Stimulated activated CD4-positive, alpha-beta T cell treated with anti-CD3 and anti-CD28 coated beads, Interleukin-2, amount 100 ng/mL, for 24 hours (primary cell): Measurements from ENCODE around the gene MARCHF3.
"Not testable (repeated sequence)": the region's sequence is repeated elsewhere in the genome, so short reads cannot be mapped to it uniquely, and the experiment has no call there.

Experiments used
- DNase-seq, 2 donors: peaks; one replicate each; pipeline ENCODE4 v3.0.0-alpha.2; 2020

MARCHF3 gene

DNA sequence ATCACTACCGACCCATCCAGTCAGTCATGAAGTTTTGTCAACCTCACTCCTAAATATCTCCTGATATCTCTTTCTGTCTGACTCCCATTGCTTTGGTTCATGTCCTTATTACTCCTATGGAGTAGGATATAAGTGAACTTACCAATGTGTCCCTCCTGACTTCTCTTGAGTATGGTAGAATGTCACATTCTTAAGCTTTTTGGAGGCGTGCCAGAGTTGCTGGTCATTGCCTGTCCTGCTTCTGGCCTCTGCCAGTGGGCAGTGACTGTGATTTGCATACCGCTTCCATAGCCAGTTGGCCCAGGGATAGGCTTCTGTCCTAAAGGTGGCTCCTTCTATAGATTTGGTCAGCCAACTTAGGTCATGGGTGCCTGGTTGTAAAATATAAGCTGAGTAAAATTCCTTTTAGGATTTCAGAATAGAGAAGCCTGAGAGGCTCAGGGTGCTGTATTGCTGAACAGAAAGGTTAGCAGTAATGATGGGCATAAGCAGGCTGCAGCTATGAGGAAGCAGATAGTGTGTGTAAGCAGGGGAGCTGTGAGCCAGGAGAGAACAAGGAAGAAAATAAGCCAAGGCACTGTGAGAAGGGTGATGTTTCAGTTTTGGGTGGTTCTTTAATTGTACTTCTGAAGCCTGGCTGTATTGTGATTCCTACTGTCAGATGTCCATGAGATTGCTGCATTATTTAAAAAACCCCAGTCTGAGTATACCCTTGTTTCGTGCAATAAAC lies 16.1 kb upstream of the MARCHF3 start:
- no peak for DNase-seq

DNA sequence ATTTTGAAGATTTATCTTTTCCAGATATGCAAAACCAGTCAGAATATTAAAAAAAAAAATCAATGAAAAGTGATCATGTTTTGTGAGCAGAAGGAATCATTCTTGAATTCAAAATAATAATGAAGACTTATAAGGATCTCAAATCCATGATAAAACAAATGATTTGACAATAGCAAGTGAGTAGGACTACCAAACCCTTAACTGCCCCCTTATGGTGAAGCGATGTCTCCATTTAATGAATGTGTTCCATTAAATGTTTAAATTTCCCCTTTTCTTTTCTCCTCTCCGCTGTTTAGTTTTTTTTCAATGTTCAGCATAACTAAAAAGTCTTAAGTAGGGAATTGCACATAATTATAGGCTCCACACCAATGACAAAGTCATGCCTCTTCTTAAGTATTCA lies 12.2 kb upstream of the MARCHF3 start:
- DNase-seq: no peak

DNA sequence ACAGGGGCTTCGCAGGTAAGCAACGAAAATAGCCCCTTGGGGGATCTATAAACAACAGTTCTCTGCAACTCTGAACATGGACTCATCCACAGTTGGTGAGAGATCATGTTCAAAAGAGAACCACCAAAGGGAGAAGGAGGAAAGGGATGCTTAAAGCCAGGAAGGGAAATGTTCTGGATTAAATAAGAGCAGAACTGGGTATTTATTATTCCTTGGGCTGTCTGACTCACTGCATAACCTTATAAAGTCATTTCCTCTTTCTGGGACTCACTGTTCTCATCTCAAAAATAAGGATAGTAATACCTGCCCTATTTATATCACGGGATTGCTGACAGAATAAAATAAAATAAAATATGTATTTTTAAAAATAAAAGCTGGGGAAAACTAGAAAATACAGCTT lies 11.2 kb upstream of the MARCHF3 start:
- no peak for DNase-seq

DNA sequence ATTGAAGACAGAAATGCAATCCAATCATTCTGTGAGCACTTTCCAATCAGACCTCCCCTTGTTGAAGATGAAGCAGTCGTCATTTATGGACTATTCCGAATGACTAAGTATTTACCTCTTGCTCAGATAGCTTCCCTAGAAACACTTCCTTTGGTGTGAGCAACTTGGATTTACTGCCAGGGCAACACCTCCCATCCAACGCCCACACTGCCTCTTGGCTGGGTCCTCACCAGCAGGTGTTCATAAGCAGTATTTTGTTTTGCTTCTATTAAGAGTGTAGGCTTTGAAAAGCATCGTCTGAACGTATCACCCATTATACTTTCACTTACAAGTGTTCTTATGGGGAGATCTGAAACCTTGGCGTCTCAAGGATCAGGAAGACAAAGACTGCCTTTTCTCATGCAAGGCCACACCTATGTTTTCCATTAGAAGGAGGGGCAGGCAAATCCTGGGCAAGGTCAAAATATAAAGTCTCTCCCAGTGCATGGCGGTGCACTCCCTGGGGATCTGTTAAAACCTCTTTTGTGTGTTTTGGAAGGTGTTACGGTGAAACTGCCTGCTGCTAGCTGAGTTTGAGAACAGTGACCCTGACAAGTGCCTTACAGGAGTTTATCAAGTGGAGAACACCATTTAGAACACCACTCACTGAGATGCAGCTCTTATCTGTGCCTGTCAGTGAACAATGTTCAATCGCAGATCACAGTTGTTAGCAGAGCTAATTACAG lies 10.6 kb upstream of the MARCHF3 start:
- no peak for DNase-seq

DNA sequence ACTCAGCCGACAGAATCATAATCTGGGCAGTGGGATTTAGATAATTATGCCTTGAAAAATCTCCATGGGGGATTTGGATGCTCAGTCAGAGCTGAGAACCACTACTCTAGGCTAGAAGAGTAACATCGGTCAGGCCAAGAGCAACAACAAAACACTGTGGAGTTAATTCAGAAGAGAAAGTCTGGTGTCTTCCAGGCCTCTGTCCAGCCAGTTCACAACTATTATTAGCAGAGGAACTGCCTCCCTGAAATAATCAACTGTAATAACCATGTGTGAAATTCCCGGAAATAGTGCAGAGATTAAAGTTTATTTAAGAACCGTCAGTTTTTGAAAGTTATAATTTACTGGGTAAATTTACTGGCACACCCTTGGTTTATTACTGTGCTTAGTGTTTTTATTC lies 8.2 kb upstream of the MARCHF3 start:
- DNase-seq: no peak

DNA sequence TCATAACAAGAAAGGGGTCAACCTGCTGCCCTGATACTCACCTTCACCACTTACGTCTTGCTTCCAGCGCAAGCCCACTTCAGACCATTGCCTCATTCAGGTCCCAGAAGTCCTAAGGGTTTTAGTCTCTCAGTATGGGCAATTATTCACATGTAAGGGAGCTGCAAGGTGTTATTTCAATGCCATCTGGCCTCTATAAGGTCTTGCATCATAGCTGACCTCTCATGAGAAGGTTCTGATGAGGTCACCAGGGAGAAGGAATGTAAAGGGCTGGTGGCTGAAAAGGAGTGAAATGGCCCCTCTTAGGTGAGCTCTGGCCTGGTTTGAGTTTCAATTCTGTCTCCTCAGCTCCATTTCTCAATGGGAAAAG lies 1.5 kb upstream of the MARCHF3 start:
- DNase-seq: no peak

DNA sequence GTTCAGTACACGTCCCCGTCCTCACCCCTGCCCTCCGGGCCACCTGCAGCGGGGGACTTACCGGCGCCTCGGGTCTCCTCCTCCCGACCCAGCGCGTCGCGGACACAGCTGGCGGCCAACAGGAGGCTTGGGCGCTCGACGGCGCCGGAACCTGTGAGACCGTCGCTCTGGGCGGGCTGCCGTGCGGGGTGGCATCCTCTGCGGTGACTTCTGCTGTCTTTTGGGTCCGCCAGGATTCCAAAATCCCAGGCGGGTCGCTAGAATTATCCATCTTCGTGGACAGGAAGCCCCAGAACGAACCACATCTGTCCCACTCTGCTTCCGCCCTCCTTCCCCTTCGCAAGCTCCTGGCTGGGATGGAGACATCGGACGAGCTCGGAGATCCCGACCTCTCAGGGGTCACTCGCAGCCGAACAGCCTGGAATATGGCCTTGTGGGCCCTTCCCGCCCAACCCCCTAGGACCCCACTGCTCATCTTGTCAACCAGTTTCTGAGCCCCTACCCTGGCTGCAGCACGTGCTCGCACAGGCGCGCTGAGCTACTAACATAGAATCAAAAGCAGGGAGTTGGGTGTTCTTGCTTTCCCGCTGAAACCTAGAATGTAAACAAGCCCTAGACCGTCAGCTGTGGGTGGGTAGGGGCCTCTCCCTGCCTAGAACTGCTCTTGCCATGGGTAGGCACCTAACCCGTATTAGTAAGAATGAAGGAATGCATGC lies 947 bp upstream of the MARCHF3 start:
- peak in 1 of 2 donors; percentile 40 for DNase-seq

DNA sequence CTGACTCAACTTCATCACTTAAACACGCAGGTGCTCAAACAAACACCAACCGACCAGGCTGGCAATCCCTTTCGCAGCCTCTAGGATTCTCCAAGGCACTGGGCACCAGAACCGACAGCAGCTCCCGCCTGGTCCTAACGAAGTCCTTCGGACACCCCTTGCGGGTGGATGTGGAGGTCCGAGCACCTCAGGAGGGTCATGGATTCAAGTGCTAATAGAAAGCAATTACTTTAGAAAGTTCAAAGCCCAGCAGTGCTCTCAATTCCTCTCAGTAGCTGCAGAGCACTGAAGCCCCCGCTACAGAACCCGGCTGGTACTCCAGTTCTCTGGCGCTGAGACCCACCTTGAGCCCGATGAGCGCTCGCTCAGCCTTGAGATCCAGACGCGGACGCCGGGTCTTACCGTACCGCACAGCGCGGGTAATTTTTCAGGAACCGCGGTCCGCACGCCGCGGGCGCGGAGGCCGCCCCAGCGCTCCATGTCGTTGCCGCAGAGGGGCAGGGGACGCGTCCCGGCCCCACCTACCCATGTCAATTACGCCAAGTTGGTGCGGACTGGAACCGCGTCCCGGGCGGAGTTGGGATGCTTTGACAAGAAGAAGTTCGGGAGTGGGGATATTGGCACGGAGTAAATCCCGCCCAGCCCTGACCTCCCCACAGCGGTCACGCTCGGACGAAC lies 638 bp downstream of the MARCHF3 start:
- DNase-seq: peak; percentile 59 to 62

DNA sequence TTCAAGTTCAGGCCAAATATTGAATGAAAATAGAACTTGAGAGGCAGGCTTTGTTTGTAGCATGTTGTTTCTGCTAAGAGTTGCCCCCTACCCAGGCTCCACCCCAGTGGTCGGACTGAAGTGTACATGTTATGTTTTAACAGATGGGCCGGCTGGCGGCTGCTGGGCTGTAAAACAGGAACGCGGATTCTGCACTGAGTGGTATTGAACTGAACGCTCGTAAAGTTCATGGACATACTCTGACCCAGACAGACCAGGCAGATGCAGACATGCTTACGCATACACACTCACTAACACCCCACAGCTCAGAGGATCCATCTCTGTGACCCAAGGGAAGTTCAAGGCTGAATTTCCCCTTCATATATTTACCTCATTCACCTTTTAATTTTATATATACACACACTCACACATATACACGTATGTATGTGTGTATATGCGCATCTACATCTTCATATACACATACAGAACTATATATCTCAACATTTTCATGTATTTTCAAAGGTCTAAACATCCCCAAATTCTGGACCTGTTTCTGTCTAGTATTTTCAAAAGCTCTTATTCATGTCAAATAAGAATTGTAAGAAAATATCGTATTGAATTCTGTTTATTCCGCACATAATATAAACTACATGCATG lies 1.4 kb downstream of the MARCHF3 start:
- DNase-seq: no peak

DNA sequence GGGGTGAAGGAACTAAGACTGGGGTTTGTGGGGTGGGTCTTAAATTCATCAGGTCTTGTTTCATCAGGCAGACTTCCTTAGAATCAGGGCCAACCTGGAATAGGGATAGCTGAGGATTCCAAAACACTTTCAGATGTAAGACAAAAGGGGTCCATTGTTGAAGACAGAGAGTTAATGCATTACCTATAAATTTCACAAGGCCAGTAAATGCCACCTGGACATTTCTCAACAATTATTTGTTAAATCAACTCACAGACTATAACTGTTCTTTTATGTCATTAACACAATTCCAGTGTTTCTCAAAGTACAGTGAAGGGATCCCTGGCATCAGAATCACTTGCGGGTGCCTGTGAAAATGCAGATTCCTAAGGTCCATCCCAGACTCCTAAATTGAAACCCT lies 2.8 kb downstream of the MARCHF3 start:
- no peak for DNase-seq

DNA sequence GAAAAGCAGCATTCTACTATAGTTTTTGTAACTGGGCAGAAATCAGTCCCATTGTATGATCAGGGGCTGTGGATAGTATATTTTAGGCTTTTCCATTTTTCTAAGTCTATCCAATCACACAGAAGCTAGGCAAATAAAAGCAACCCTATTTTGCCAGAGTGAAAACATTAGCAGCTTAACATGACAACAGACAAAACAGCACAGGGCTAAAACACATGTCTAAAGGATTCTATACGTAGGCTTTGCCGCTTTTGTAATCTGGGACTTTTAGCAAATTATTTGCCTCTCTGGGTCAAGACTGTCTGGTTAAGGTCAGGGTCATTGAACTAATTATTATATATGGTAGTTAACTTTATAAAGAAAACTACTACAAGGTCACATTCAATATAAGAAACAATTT lies 4.2 kb downstream of the MARCHF3 start:
- no peak for DNase-seq

DNA sequence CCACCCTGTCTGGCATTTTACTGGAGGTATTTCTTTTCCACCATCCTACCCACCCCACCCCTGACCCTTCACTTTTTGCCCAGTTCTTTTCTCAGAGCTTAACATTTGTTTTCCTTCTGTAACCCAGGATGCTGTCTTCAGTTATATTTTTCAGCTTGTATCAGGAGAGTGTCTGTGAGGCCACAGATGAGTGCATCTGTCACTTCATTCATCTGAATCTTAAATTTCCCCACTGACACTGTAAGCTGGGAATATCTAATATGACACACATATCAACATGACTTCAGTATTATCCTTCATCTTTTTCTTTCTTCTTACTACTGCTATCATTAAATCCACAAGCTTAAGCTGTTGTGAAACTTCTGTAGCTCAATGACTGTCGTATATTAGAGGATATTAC lies 4.9 kb downstream of the MARCHF3 start:
- no peak for DNase-seq

DNA sequence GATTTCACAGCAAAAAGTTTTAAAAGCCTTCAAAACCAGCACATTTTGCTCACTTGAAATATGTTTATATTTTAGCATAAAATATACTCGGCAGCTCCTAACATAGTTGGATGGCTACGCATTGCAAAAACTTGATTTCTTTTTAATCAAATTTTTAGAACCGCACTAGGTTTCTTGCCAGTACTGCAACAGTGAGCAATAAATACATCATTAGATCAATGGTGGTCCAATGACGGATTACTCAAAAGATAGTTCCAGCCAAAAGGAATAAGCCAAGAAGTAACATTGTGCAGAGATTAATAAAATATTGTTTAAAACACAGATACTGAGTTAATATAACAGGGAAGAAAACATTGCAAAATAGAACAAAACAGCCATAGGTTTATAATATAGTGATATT lies 5.5 kb downstream of the MARCHF3 start:
- no peak for DNase-seq

DNA sequence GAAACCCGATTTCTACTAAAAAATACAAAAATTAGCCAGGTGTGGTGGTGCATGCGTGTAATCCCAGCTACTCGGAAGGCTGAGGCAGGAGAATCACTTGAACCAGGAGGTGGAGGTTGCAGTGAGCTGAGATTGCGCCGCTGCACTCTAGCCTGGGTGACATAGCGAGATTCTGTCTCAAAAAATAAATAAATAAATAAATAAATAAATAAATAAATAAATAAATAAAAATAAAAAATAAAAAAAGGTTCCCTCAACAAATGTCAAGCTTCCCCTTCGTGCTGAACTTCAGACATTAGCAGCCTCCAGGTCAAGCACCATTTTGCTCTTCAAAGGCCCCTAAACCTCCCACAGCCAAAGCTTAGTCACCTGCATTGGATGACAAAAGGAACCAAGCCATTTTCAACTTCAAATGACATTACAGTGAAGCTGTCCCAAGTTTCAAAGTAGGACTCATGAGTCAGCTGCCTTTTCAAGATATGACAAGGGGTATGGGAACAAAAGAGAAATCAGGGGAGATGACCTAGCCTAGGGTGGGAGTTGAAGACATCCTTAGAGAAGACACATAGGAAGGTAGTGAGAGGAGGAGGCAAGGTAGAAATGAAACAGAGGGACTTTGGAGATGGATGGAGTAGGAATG lies 6.7 kb downstream of the MARCHF3 start:
- not testable (repeated sequence) for DNase-seq

DNA sequence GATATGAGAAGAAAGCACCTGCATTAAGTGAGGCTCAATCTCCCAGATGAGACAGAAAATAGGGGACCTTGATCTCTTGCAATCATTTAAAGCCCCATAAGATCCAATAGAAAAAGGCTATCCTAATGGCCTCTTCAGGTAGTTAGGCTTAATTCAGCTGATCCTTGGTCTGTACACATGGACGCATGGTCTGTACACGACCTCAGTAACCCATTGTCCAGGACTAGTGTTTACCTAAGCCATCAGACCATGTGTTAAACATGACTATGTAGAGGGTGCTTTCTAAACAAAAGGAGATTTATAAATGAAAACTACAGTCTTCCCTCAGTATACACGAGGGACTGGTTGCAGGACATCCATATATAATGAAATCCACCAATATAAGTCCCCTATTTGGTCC lies 7.5 kb downstream of the MARCHF3 start:
- no peak for DNase-seq

DNA sequence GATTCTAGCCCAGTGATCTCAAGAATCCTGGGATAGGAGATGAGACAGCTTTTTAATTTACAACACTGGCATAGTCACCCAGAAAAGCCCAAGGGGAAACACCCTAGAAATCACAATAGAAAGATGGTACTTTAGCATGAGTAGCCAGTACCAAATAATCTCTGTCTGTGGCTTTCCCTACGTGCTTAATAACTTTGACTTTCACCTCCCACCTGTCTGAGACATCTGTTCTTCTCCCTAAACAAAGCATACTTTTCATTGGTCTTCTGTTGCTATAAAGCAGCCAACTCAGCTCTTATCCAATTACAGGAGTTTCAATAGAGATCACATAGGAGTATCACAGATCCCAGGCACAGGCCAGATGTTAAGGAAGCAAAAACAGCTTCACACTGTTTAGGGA lies 10.4 kb downstream of the MARCHF3 start:
- no peak for DNase-seq

DNA sequence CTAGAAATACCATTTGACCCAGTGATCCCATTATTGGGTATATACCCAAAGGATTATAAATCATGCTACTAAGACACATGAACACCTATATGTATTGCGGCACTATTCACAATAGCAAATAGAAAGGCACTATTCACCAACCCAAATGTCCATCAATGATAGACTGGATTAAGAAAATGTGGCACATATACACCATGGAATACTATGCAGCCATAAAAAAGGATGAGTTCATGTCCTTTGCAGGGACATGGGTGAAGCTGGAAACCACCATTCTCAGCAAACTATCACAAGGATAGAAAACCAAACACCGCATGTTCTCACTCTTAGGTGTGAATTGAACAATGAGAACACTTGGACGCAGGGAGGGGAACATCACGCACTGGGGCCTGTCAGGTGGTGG lies 13.6 kb downstream of the MARCHF3 start:
- DNase-seq: not testable (repeated sequence)

DNA sequence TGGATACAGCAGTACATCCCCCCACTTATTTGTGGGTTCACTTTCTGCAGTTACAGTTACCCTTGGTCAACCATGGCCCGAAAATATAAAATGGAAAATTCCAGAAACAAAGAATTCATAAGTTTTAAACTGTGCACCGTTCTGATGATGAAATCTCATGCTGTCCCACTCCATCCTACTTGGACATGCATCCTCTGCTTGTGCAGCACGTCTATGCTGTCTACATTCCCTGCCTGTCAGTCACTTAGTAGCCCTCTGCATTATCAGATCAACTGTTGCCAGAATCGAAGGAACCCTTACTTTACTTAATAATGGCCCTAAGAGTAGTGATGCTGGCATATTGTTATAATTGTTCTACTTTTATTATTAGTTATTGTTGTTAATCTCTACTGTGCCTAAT lies 14.6 kb downstream of the MARCHF3 start:
- DNase-seq: no peak

DNA sequence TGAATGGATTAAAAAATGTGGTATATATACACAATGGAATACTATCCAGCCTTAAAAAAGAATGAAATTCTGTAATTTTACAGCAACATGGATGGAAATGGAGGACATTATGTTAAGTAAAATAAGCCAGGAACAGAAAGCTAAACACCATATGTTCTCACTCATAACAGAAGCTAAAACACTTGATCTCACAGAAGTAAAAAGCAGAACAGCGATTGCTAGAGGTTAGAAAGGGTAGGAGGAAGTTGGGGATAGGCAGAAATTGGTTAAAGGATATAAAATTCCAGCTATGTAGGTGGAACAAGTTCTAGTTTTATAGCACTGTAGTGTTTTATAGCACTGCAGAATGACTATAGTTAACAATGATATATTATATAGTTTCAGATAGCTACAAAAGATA lies 15.8 kb downstream of the MARCHF3 start:
- no peak for DNase-seq

DNA sequence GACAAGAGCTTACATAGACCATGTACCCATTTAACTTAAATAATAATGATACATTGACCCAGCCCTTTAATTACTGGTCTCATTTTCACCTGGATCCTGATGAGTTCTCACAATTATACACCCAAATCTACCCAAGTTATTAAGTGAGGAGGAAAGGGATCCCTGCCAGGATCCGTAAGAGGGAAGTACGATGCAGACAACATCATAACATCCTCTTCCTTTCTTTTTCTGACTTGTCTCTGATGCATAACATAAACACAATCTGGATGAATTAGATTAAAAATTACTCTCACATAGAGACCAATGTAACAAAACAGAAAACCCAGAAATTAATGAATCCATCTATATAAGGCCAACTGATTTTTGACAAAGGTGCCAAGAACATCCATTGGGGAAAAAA lies 17.0 kb downstream of the MARCHF3 start:
- no peak for DNase-seq

DNA sequence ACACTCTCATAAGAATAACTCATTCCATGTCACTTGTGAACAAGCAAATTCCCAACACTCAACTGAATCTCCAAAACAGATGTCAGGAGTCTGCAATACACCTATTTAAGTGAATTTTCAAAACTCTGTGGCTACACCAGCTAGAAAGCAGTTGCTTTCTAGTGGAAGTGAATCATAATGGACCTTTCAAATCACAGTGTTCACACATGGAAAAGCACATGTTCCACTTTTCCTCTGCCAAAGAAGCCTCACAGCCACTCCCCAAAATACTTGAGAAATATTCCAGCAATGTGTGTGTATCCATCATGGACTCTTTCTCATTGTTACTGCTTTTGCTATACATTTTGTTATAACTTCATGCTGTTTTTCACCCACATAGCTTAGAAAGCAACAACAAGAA lies 17.4 kb downstream of the MARCHF3 start:
- no peak for DNase-seq

DNA sequence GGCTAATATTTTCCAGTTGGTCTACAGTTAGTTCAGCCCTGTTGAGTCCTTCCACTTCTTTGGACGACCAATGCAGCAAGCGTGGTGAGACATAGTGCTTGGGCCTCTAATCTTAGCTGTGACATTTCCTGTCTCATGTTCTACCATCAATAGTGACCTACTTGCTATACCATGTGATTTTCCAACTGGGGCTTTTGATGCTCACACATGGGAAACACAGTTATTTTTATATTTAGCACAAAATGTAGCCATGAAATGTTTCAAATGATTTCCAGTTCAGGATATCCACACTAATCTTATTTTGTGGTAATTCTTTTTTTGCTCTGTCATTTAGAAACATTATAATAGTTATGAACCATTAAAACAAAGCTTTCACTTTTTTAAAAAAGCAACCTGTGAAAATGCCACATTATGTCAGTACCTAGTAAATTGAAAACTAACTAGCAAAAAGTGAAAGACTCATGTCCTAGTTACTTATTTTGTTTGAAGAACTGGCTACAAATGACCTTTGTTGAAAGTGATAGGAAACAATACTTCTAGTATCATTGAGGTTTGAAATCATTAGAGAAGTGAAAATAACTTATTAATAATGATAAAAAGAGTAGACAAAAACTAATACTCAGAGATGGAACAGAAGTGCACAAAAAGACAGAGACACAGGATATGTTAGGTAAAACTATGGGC lies 18.3 kb downstream of the MARCHF3 start:
- DNase-seq: no peak
